GM12878 (cell line): ENCODE results near the gene SMPD3.

ENCODE experiments used
- ATF3 ChIP-seq: IDR thresholded peaks from 2 replicates; pipeline ENCODE4 v1.6.1; 2011; ENCODE audit warnings: low read depth, mild to moderate bottlenecking, low read length, moderate library complexity, borderline replicate concordance; ENCODE audit errors: extremely low read depth
- CTCF ChIP-seq, 3 experiments: IDR thresholded peaks in 2 of 3; conservative IDR thresholded peaks in 1 of 3; 2 replicates each; pipeline ENCODE4 v1.5.1; 2011; ENCODE audit warnings: low read depth in 3 of 3, low read length in 3 of 3, mild to moderate bottlenecking in 3 of 3, control low read depth in 2 of 3, moderate library complexity in 2 of 3, inconsistent platforms in 1 of 3, mixed read lengths in 1 of 3; ENCODE audit not compliant: control insufficient read depth in 2 of 3, insufficient read depth in 1 of 3; ENCODE audit errors: extremely low read depth in 1 of 3
- MTA3 ChIP-seq: IDR thresholded peaks from 2 replicates; pipeline ENCODE4 v1.6.1; 2012; ENCODE audit warnings: low read length, inconsistent platforms, borderline replicate concordance
- RAD21 ChIP-seq: IDR thresholded peaks from 2 replicates; pipeline ENCODE4 v1.6.1; 2011; ENCODE audit warnings: mild to moderate bottlenecking, low read depth, low read length, moderate library complexity; ENCODE audit not compliant: insufficient read depth
- SUZ12 ChIP-seq: fragments of 200-600 bp; sonication (generic); IDR thresholded peaks from one replicate; pipeline ENCODE4 v1.6.1; 2018; ENCODE audit warnings: antibody characterized with exemption, mild to moderate bottlenecking; ENCODE audit not compliant: unreplicated experiment
- USF1 ChIP-seq: IDR thresholded peaks from 2 replicates; pipeline ENCODE4 v1.6.1; 2011; ENCODE audit warnings: borderline replicate concordance, low read depth, mild to moderate bottlenecking, moderate library complexity, mixed read lengths, low read length; ENCODE audit not compliant: insufficient read depth; ENCODE audit errors: extremely low read length

GRCh38 chr16:68452176-68452575, 3.9 kb upstream of the SMPD3 start:
- no peak for TF ChIP-seq MTA3
- TF ChIP-seq SUZ12, result no peak
- TF ChIP-seq CTCF (IDR thresholded peaks at IDR 0.05 in 2 of 3, conservative IDR thresholded peaks at IDR 0.05 in 1 of 3; ENCODE audit: control insufficient read depth in 2 of 3, extremely low read depth in 1 of 3, insufficient read depth in 1 of 3, low read depth in 3 of 3, low read length in 3 of 3), result no peak
- no peak for TF ChIP-seq RAD21
- no peak for TF ChIP-seq USF1
- TF ChIP-seq ATF3, result no peak
